Measurements from ENCODE around the gene YBX1.

GRCh38 chr1:42737257-42737656 is 55.0 kb downstream of the YBX1 start:
- no peak for TF ChIP-seq CTCF (IDR thresholded peaks at IDR 0.05)
- no peak for TF ChIP-seq EP300 (IDR thresholded peaks at IDR 0.05)

Measured in tibial nerve (tissue), 4 donors.